ENCODE data around the gene LASP1. TPM values are rescaled to one million over a fixed set of nuclear protein-coding genes. Genes with fewer than 3 reads are reported as not detected.

LASP1 gene
- total and polyA plus RNA-seq, 2 of the 4 experiments (the other 2 are of a cell fraction): 79.8 to 262 TPM

- Histone ChIP-seq H2BK15ac (ENCODE audit: low read depth, low read length) (no peak overlapping the region), H4K20me1 (ENCODE audit: insufficient read depth, low read length) (no peaks in the 10 kb centered on the region), H3K4ac (ENCODE audit: low read depth, low read length) (no peak overlapping the region), H3K23ac (ENCODE audit: low read depth, low read length) (no peak overlapping the region; the same call in 1 of the 2 replicates), H2BK20ac (ENCODE audit: low read depth, low read length) (no peak overlapping the region), H2BK5ac (ENCODE audit: low read depth, low read length, poor library complexity, severe bottlenecking) (no peak overlapping the region), H3K9me1 (ENCODE audit: insufficient read depth, low read length) (no peaks in the 10 kb centered on the region), H3K27ac (ENCODE audit: insufficient read depth, low read length) (no peak overlapping the region), H3K4me1 (ENCODE audit: control insufficient read depth, insufficient read depth, low read length) (0 out of 2 replicates have a peak, but pooled peaks cover 2% of the 10 kb centered on the region), H3K4me2 (ENCODE audit: low read depth, low read length) (no peak overlapping the region), H3K56ac (ENCODE audit: extremely low read depth, insufficient read depth, low read length) (no peak overlapping the region), H4K5ac (ENCODE audit: low read depth, low read length) (no peak overlapping the region), H4K91ac (ENCODE audit: insufficient read depth, low read depth, low read length) (no peak overlapping the region), H3K9me3 (ENCODE audit: control insufficient read depth, insufficient read depth, low read length) (no peaks in the 10 kb centered on the region), H3K36me3 (ENCODE audit: control insufficient read depth, insufficient read depth, low read length) (no peaks in the 10 kb centered on the region), H2AK9ac (replicated peaks; ENCODE audit: low read depth, low read length, poor library complexity) (no peak overlapping the region), H3K79me1 (ENCODE audit: low read depth in 1 of 2, low read length in 2 of 2) (no peaks in the 10 kb centered on the region), H3K18ac (ENCODE audit: low read depth, low read length) (no peak overlapping the region), H3K14ac (replicated peaks; ENCODE audit: low read depth, low read length) (no peak overlapping the region), H2AK5ac (ENCODE audit: low read depth, low read length) (0 out of 2 replicates have a peak overlapping the region, but pooled peaks have one; percentile 3), H4K8ac (ENCODE audit: low read depth in 2 of 2, low read length in 2 of 2) (no peak overlapping the region), H2AFZ (replicated peaks; ENCODE audit: low read length, poor library complexity) (no peak overlapping the region), H3K27me3 (ENCODE audit: control insufficient read depth, insufficient read depth, low read length) (no peaks in the 10 kb centered on the region), H3K4me3 (ENCODE audit: insufficient read depth, low read depth, low read length) (no peak overlapping the region), H2BK120ac (ENCODE audit: low read depth, low read length) (no peak overlapping the region), H3K9ac (ENCODE audit: low read depth, low read length) (no peak overlapping the region)
- intact Hi-C loops (cut with micrococcal nuclease): no loop called here
- no CpG with 5 or more reads among the region's 1 CpG for WGBS, 2 experiments (ENCODE audit: extremely low coverage in 2 of 2, insufficient read length in 1 of 2)
- POLR2A ChIA-PET (ENCODE audit: unreplicated experiment): interaction anchor here (0.6 kb wide), 1 partner anchor 97 kb away, joined by 6 read pairs; no protein-coding TSS in a partner anchor
- DNase-seq (no peak), ATAC-seq (ENCODE audit: low read depth) (no peak)
- dilution Hi-C loops (cut with HindIII; ENCODE audit: low sequenced_read_pairs, unreplicated experiment): no loop called here
- BruUV-seq (replicated peaks): no TSS peak
- in situ Hi-C loops (cut with MboI; ENCODE audit: low sequenced_read_pairs): no loop called here
- CTCF ChIA-PET: interaction anchor here (1.3 kb wide), 1 partner anchor 15 kb away, joined by 3 read pairs; the partner anchor contains the start of gene LASP1NB
- no peak for TF ChIP-seq POLR2A (IDR thresholded peaks at IDR 0.05; ENCODE audit: low read depth, low read length)
- TF ChIP-seq CTCF (conservative IDR thresholded peaks at IDR 0.05; ENCODE audit: low read depth, low read length): no peak
- no peak for TF ChIP-seq NFE2L2 (IDR thresholded peaks at IDR 0.05; ENCODE audit: low read depth, low read length)
- no peak for TF ChIP-seq RAD21 (IDR thresholded peaks at IDR 0.05; ENCODE audit: low read length)
- TF ChIP-seq RFX5 (IDR thresholded peaks at IDR 0.05; ENCODE audit: low read depth, low read length): no peak
- no peak for TF ChIP-seq BHLHE40 (IDR thresholded peaks at IDR 0.05; ENCODE audit: low read depth, low read length)
- TF ChIP-seq CHD1 (IDR thresholded peaks at IDR 0.05; ENCODE audit: low read depth, low read length): no peak
- TF ChIP-seq FOS (IDR thresholded peaks at IDR 0.05; ENCODE audit: low read depth, low read length): no peak
- TF ChIP-seq MAZ (IDR thresholded peaks at IDR 0.05; ENCODE audit: borderline replicate concordance, low read depth, low read length): no peak
- TF ChIP-seq RCOR1 (IDR thresholded peaks at IDR 0.05; ENCODE audit: insufficient replicate concordance, low read length): no peak
- TF ChIP-seq ELK1 (IDR thresholded peaks at IDR 0.05; ENCODE audit: borderline replicate concordance, low read depth, low read length): no peak
- TF ChIP-seq USF2 (IDR thresholded peaks at IDR 0.05; ENCODE audit: low read depth, low read length): no peak
- TF ChIP-seq MXI1 (IDR thresholded peaks at IDR 0.05; ENCODE audit: borderline replicate concordance, low read depth, low read length): no peak
- TF ChIP-seq SMC3 (IDR thresholded peaks at IDR 0.05; ENCODE audit: low read depth, low read length): no peak
- TF ChIP-seq MAFK (IDR thresholded peaks at IDR 0.05; ENCODE audit: low read depth, low read length): no peak
- TF ChIP-seq CEBPB (IDR thresholded peaks at IDR 0.05; ENCODE audit: low read depth, low read length): no peak
Measured at GRCh38 chr17:38940404-38940803, 70.5 kb downstream of the LASP1 start.

All from IMR-90 (cell line).